ENCODE results near the gene ITSN2.

DNA sequence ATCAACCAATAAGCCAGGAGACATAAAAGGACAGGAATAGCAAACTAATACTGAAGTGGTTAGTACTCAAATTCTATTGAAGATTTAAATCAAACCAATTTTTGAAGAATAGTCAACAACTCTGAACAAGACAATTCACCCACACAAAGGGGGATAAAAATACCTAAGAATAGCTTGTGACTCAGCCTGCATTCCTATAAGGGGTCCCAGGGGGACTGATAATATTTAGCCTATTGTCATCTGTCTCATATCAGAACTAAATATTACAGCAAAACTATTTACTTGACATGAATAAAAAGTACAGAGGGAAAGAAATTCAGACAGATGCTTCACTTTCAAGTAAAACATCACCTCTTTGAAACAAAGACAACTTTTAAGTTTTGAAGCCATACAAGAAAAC lies 7.7 kb downstream of the ITSN2 start:
- TF ChIP-seq, protein P1, sequence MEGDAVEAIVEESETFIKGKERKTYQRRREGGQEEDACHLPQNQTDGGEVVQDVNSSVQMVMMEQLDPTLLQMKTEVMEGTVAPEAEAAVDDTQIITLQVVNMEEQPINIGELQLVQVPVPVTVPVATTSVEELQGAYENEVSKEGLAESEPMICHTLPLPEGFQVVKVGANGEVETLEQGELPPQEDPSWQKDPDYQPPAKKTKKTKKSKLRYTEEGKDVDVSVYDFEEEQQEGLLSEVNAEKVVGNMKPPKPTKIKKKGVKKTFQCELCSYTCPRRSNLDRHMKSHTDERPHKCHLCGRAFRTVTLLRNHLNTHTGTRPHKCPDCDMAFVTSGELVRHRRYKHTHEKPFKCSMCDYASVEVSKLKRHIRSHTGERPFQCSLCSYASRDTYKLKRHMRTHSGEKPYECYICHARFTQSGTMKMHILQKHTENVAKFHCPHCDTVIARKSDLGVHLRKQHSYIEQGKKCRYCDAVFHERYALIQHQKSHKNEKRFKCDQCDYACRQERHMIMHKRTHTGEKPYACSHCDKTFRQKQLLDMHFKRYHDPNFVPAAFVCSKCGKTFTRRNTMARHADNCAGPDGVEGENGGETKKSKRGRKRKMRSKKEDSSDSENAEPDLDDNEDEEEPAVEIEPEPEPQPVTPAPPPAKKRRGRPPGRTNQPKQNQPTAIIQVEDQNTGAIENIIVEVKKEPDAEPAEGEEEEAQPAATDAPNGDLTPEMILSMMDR (conservative IDR thresholded peaks at IDR 0.05; ENCODE audit: low read depth, low read length) = no peak
- no peak for TF ChIP-seq EZH2phosphoT487 (IDR thresholded peaks at IDR 0.05; ENCODE audit: borderline replicate concordance, low read length)
- no peak for TF ChIP-seq EZH2 (IDR thresholded peaks at IDR 0.05; ENCODE audit: low read length, unreplicated experiment)
